K562 (cell line): ENCODE measurements around the gene MED22. TPM values are rescaled to one million over a fixed set of nuclear protein-coding genes. Genes with fewer than 3 reads are reported as not detected.

Experiments used
- CREM ChIP-seq: IDR thresholded peaks from 2 replicates; pipeline ENCODE4 v1.6.1; 2014; ENCODE audit warnings: antibody characterized with exemption, low read depth
- ERF ChIP-seq: fragments of 450-650 bp; formaldehyde crosslinking; IDR thresholded peaks from 2 replicates; pipeline ENCODE4 v1.4.0; 2020; ENCODE audit warnings: mild to moderate bottlenecking, mixed read lengths
- MYC ChIP-seq, 2 experiments: fragments of 250-450 bp in 1 of 2; sonication (Bioruptor Pico) in 1 of 2; IDR thresholded peaks; 2 replicates each; pipeline versions ENCODE4 v1.5.1 to v1.6.1; 2012 to 2021; ENCODE audit warnings: low read depth in 2 of 2, borderline replicate concordance in 1 of 2, improper control_type of control experiment in 1 of 2, low read length in 1 of 2, mild to moderate bottlenecking in 1 of 2, moderate library complexity in 1 of 2
- NFIX ChIP-seq: fragments of 250-450 bp; sonication (Bioruptor Pico); IDR thresholded peaks from 2 replicates; pipeline ENCODE4 v1.4.0; 2020; ENCODE audit warnings: low read depth, mild to moderate bottlenecking, moderate library complexity
- NR2C2 ChIP-seq, 2 experiments: fragments of 200-800 bp in 1 of 2; sonication (Bioruptor generic) in 1 of 2; sonication (generic) in 1 of 2; formaldehyde crosslinking in 1 of 2; IDR thresholded peaks; 2 replicates each; pipeline versions ENCODE4 v1.6.1 to v1.8.0; 2016 to 2022; ENCODE audit warnings: mild to moderate bottlenecking in 1 of 2, missing compliant biosample characterization in 1 of 2, missing genetic modification characterization in 1 of 2, missing genetic modification reagents in 1 of 2
- POLR2A ChIP-seq: fragments of 450-650 bp; conservative IDR thresholded peaks from 2 replicates; pipeline ENCODE4 v1.6.1; 2016
- POLR2G ChIP-seq: fragments of 200-400 bp; formaldehyde crosslinking; IDR thresholded peaks from 2 replicates; pipeline ENCODE4 v1.6.1; 2017; ENCODE audit warnings: low read depth, mild to moderate bottlenecking, antibody characterized with exemption, low read length, moderate library complexity
- SMARCA5 ChIP-seq: fragments of 450-650 bp; IDR thresholded peaks from 2 replicates; pipeline ENCODE4 v1.6.1; 2016
- SRF ChIP-seq, 2 experiments: fragments of 250-450, 450-650 bp in 1 of 2; sonication (Bioruptor Pico) in 1 of 2; sonication (generic) in 1 of 2; formaldehyde crosslinking; IDR thresholded peaks; 2 replicates each; pipeline versions ENCODE4 v1.5.0 to v1.5.1; 2020 to 2022; ENCODE audit warnings: mild to moderate bottlenecking in 1 of 2, missing genetic modification reagents in 1 of 2
- SUPT5H ChIP-seq: fragments of 450-650 bp; IDR thresholded peaks from 2 replicates; pipeline ENCODE4 v1.6.1; 2016
- TAF7 ChIP-seq: fragments of 450-650 bp; IDR thresholded peaks from 2 replicates; pipeline ENCODE4 v1.6.1; 2016; ENCODE audit warnings: missing genetic modification characterization, missing compliant biosample characterization
- YY1 ChIP-seq, 3 experiments: IDR thresholded peaks; 2 replicates each; pipeline ENCODE4 v1.6.1; 2011; ENCODE audit warnings: low read length in 2 of 3, mild to moderate bottlenecking in 2 of 3, moderate library complexity in 2 of 3, borderline replicate concordance in 1 of 3, control low read depth in 1 of 3, low read depth in 1 of 3; ENCODE audit not compliant: insufficient read depth in 3 of 3, insufficient replicate concordance in 2 of 3, control insufficient read depth in 1 of 3, insufficient read length in 1 of 3; ENCODE audit errors: extremely low read depth in 1 of 3
- ZBTB49 ChIP-seq: sonication (generic); formaldehyde crosslinking; IDR thresholded peaks from 2 replicates; pipeline ENCODE4 v1.8.0; 2022; ENCODE audit warnings: missing genetic modification reagents, mild to moderate bottlenecking, borderline replicate concordance
- ZNF134 ChIP-seq: fragments of 250-450 bp; sonication (Bioruptor Pico); conservative IDR thresholded peaks from 2 replicates; pipeline ENCODE4 v1.4.0; 2020
- ZNF224 ChIP-seq: sonication (generic); formaldehyde crosslinking; IDR thresholded peaks from 2 replicates; pipeline ENCODE4 v1.8.0; 2022; ENCODE audit warnings: mild to moderate bottlenecking, missing genetic modification reagents
- ZZZ3 ChIP-seq: fragments of 450-650 bp; IDR thresholded peaks from 2 replicates; pipeline ENCODE4 v1.6.1; 2016; ENCODE audit warnings: antibody characterized with exemption, mild to moderate bottlenecking, moderate library complexity
- polyA plus RNA-seq, 8 experiments: library from polyadenylated mRNA; depleted of rRNA in 4 of 8; stranded (reverse) in 5 of 8; unstranded in 3 of 8; fragments of >200 nt; fragmentation: Nextera tagmentation in 2 of 8; fragmentation: Illumina TruSeq in 1 of 8; extraction: Ambion mirVana in 2 of 8; extraction: Trizol in 1 of 8; gene quantifications; 2 replicates each; pipeline versions ENCODE4 v1.2.1 to v1.2.3, GENCODE V29; 2011 to 2014; ENCODE audit warnings: inconsistent platforms in 1 of 8, missing spikeins in 1 of 8
- total RNA-seq, 7 experiments: library from RNA; depleted of rRNA in 6 of 7; stranded (reverse); fragments of >200 nt in 6 of 7; fragmentation: Illumina TruSeq in 2 of 7; extraction: Trizol in 2 of 7; gene quantifications; 2 replicates each; pipeline versions ENCODE4 v1.2.1 to v1.2.3, GENCODE V29; 2011 to 2021; ENCODE audit warnings: low replicate concordance in 1 of 7

Gene MED22
- total and polyA plus RNA-seq, 9 of the 15 experiments (the other 6 are each of a cell fraction or from before 2014, with no cell fraction given), result 0.73 to 35.6 (median 22.3) TPM

GRCh38 chr9:133356391-133357091 is 8.6 kb upstream of the MED22 start, which contains the start of the genes SURF1 and SURF2 (continued):
- TF ChIP-seq ZZZ3 (no peak), YY1 (IDR thresholded peaks at IDR 0.05; ENCODE audit: borderline replicate concordance in 1 of 3, control insufficient read depth in 1 of 3, extremely low read depth in 1 of 3, insufficient read depth in 3 of 3, insufficient read length in 1 of 3, insufficient replicate concordance in 2 of 3, low read depth in 1 of 3, low read length in 2 of 3) (peak; percentile 61 to 95 (median 90)), NR2C2 (CRISPR knock-in tag; IDR thresholded peaks at IDR 0.05) (peak; percentile 92), NR2C2 (tag; IDR thresholded peaks at IDR 0.05) (peak; percentile 99), POLR2A (peak; percentile 79), ZBTB49 (CRISPR knock-in tag) (no peak), ZNF224 (CRISPR knock-in tag) (no peak), NFIX (CRISPR knock-in tag) (no peak), TAF7 (tag) (no peak), MYC (IDR thresholded peaks at IDR 0.05; ENCODE audit: low read depth, low read length) (peak; percentile 79), MYC (CRISPR knock-in tag; IDR thresholded peaks at IDR 0.05; ENCODE audit: borderline replicate concordance, low read depth) (no peak), SRF (CRISPR knock-in tag; IDR thresholded peaks at IDR 0.05) (no peak), ERF (CRISPR knock-in tag) (no peak), ZNF134 (CRISPR knock-in tag) (no peak), SMARCA5 (no peak), CREM (peak; percentile 74), POLR2G (peak; percentile 92), SUPT5H (peak; percentile 84)
